Measurements from ENCODE around the gene CACNA1D. TPM values are rescaled to one million over a fixed set of nuclear protein-coding genes. Genes with fewer than 3 reads are reported as not detected.

The CACNA1D gene
- total RNA-seq, 1 donor from 2014 or later: 0.95 TPM

DNA sequence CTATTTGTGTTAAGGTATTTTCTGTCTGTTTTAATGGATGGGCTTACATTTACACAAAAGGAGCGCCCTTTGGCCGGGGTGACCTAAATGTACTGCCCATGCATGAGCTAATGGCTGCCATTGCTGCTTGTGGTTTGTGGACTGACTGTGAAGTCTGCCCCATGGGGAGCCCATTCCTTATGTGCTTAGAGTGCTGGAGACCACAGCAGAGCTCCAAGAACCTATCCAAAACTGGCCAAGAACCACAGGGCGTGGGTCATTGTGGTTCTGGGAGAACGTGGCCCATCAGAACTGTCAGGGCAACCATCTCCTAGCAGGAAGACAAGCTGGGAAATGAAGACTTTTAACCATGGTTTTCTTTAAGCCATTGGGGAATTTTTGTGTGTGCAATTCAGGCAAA, 246.5 kb downstream of the CACNA1D start:
- no peak overlapping the region for H3K27ac Mint-ChIP-seq (ENCODE audit: unreplicated experiment)
- no peak for DNase-seq (ENCODE audit: low spot score)

GRCh38 chr3:53744351-53744750, 249.9 kb downstream of the CACNA1D start:
- H3K4me1 Mint-ChIP-seq (ENCODE audit: low read depth): no peaks in the 10 kb centered on the region
- H3K4me3 Mint-ChIP-seq (ENCODE audit: unreplicated experiment): no peak overlapping the region
- peaks cover 4% of the 10 kb centered on the region for H3K9me3 Mint-ChIP-seq (ENCODE audit: low read depth)
- H3K27ac Mint-ChIP-seq (ENCODE audit: unreplicated experiment): no peak overlapping the region
- DNase-seq (ENCODE audit: low spot score): no peak
- H3K27me3 Mint-ChIP-seq (ENCODE audit: low read depth): peaks cover 24% of the 10 kb centered on the region
- peaks cover 1% of the 10 kb centered on the region for H3K36me3 Mint-ChIP-seq (ENCODE audit: low read depth)
- no peak for TF ChIP-seq CTCF (IDR thresholded peaks at IDR 0.05)

More for the DNA sequence above, 246.5 kb downstream of the CACNA1D start:
- Mint-ChIP-seq H3K4me3 (ENCODE audit: unreplicated experiment) (no peak overlapping the region), H3K4me1 (ENCODE audit: low read depth) (no peaks in the 10 kb centered on the region), H3K9me3 (ENCODE audit: low read depth) (peaks cover 4% of the 10 kb centered on the region), H3K36me3 (ENCODE audit: low read depth) (peaks cover 1% of the 10 kb centered on the region), H3K27me3 (ENCODE audit: low read depth) (peaks cover 13% of the 10 kb centered on the region)
- no peak for TF ChIP-seq CTCF (IDR thresholded peaks at IDR 0.05)

GRCh38 chr3:53747559-53747958, 253.1 kb downstream of the CACNA1D start:
- no peak for TF ChIP-seq CTCF (IDR thresholded peaks at IDR 0.05)
- Mint-ChIP-seq H3K4me3 (ENCODE audit: unreplicated experiment) (no peak overlapping the region), H3K27me3 (ENCODE audit: low read depth) (peaks cover 22% of the 10 kb centered on the region), H3K9me3 (ENCODE audit: low read depth) (peaks cover 4% of the 10 kb centered on the region), H3K27ac (ENCODE audit: unreplicated experiment) (no peak overlapping the region), H3K36me3 (ENCODE audit: low read depth) (peaks cover 1% of the 10 kb centered on the region), H3K4me1 (ENCODE audit: low read depth) (no peaks in the 10 kb centered on the region)
- no peak for DNase-seq (ENCODE audit: low spot score)

- Mint-ChIP-seq H3K4me1 (ENCODE audit: low read depth) (no peaks in the 10 kb centered on the region), H3K36me3 (ENCODE audit: low read depth) (peaks cover 1% of the 10 kb centered on the region), H3K27ac (ENCODE audit: unreplicated experiment) (no peak overlapping the region), H3K4me3 (ENCODE audit: unreplicated experiment) (no peak overlapping the region), H3K27me3 (ENCODE audit: low read depth) (peaks cover 19% of the 10 kb centered on the region), H3K9me3 (ENCODE audit: low read depth) (peaks cover 4% of the 10 kb centered on the region)
- no peak for DNase-seq (ENCODE audit: low spot score)
- TF ChIP-seq CTCF (IDR thresholded peaks at IDR 0.05): no peak
These were observed 254.3 kb downstream of the CACNA1D start for GRCh38 chr3:53748512-53749271.

DNA sequence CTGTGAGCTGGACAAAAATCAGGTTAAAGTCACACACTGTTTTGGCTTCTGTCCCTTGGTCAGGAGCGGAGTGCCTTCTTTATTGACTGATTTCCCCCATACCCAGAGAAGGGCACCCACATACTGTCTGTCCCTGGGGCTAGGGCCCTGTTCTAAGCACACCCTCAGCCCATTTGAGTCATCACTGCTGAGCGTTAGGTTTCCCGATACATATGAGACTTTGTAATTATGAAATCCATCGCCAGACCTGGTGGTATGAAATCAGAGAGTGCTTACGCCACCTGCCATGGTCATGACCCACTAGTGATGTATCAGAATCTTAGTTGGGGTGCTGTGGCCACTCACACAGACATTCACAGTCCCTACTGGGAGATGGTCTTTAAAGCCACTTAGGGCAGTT, 255.0 kb downstream of the CACNA1D start:
- Mint-ChIP-seq H3K9me3 (ENCODE audit: low read depth) (peaks cover 4% of the 10 kb centered on the region), H3K27ac (ENCODE audit: unreplicated experiment) (no peak overlapping the region), H3K4me1 (ENCODE audit: low read depth) (no peaks in the 10 kb centered on the region), H3K4me3 (ENCODE audit: unreplicated experiment) (no peak overlapping the region), H3K36me3 (ENCODE audit: low read depth) (peaks cover 1% of the 10 kb centered on the region), H3K27me3 (ENCODE audit: low read depth) (peaks cover 17% of the 10 kb centered on the region)
- DNase-seq (ENCODE audit: low spot score): no peak
- no peak for TF ChIP-seq CTCF (IDR thresholded peaks at IDR 0.05)
